GM12891 (cell line): ENCODE results near the gene COQ5.
A peak's percentile ranks its signal among the peaks of the same experiment; 100 is the strongest.
"Not testable (repeated sequence)": the region's sequence is repeated elsewhere in the genome, so short reads cannot be mapped to it uniquely, and the experiment has no call there.

ENCODE experiments used
- DNase-seq: peaks from one replicate; pipeline ENCODE4 v3.0.0; 2011; ENCODE audit warnings: low spot score; ENCODE audit not compliant: insufficient read length
- FAIRE-seq: peaks from 2 replicates; lab custom pipeline; 2011; peaks lifted over from hg19 to GRCh38; lab: Jason Lieb, UNC
- PAX5 ChIP-seq: IDR thresholded peaks from 2 replicates; pipeline ENCODE4 v1.6.1; 2011; ENCODE audit warnings: low read length, moderate library complexity, mild to moderate bottlenecking; ENCODE audit not compliant: insufficient read depth, severe bottlenecking
- POLR2A ChIP-seq: IDR thresholded peaks from 2 replicates; pipeline ENCODE4 v1.6.1; 2011; ENCODE audit warnings: low read depth, low read length, control low read depth
- POLR2AphosphoS5 ChIP-seq: IDR thresholded peaks from 2 replicates; pipeline ENCODE4 v1.6.1; 2011; ENCODE audit warnings: low read depth, low read length, control low read depth
- POU2F2 ChIP-seq: IDR thresholded peaks from 2 replicates; pipeline ENCODE4 v1.6.1; 2011; ENCODE audit warnings: low read depth, mild to moderate bottlenecking, control low read depth, low read length, moderate library complexity
- SPI1 ChIP-seq: IDR thresholded peaks from 2 replicates; pipeline ENCODE4 v1.6.1; 2011; ENCODE audit warnings: low read depth, low read length, control low read depth
- TAF1 ChIP-seq: IDR thresholded peaks from 2 replicates; pipeline ENCODE4 v1.6.1; 2011; ENCODE audit warnings: low read depth, low read length, control low read depth

The COQ5 gene

GRCh38 chr12:120488057-120488640 lies 40.8 kb downstream of the COQ5 start:
- TF ChIP-seq POU2F2 (no peak), SPI1 (no peak), POLR2A (no peak), PAX5 (no peak), POLR2AphosphoS5 (no peak), TAF1 (no peak)
- FAIRE-seq (no peak), DNase-seq (no peak)

- not testable (repeated sequence) for DNase-seq, FAIRE-seq
These were observed 41.4 kb downstream of the COQ5 start for GRCh38 chr12:120487552-120487951.

GRCh38 chr12:120485961-120486881 lies 42.7 kb downstream of the COQ5 start:
- FAIRE-seq (no peak), DNase-seq (no peak)
- TF ChIP-seq PAX5 (no peak), POLR2AphosphoS5 (no peak), TAF1 (no peak), POU2F2 (no peak), POLR2A (no peak), SPI1 (no peak)

- no peak for DNase-seq
- no peak for FAIRE-seq
- no peak for TF ChIP-seq POU2F2
- TF ChIP-seq POLR2AphosphoS5 = no peak
- no peak for TF ChIP-seq TAF1
- no peak for TF ChIP-seq POLR2A
- TF ChIP-seq SPI1 = no peak
- no peak for TF ChIP-seq PAX5
These were observed 45.3 kb downstream of the COQ5 start for GRCh38 chr12:120483621-120484020.

GRCh38 chr12:120481022-120481767 lies 47.8 kb downstream of the COQ5 start:
- FAIRE-seq (no peak), DNase-seq (no peak)
- TF ChIP-seq POLR2AphosphoS5 (no peak), TAF1 (no peak), POU2F2 (no peak), POLR2A (no peak), SPI1 (no peak), PAX5 (no peak)

GRCh38 chr12:120480211-120480610 lies 48.7 kb downstream of the COQ5 start:
- no peak for DNase-seq
- FAIRE-seq = no peak
- TF ChIP-seq POLR2AphosphoS5 (no peak), TAF1 (no peak), PAX5 (no peak), SPI1 (no peak), POU2F2 (no peak)

- FAIRE-seq = no peak
- no peak for DNase-seq
- TF ChIP-seq TAF1 = no peak
- TF ChIP-seq POU2F2 = no peak
- no peak for TF ChIP-seq POLR2A
- no peak for TF ChIP-seq POLR2AphosphoS5
- TF ChIP-seq PAX5 = no peak
- no peak for TF ChIP-seq SPI1
These were observed 49.5 kb downstream of the COQ5 start for GRCh38 chr12:120479458-120479857.

GRCh38 chr12:120475643-120476042 lies 53.3 kb downstream of the COQ5 start:
- FAIRE-seq (no peak), DNase-seq (no peak)
- TF ChIP-seq PAX5 (no peak), SPI1 (no peak), POLR2A (no peak), POU2F2 (no peak), POLR2AphosphoS5 (no peak), TAF1 (no peak)

- FAIRE-seq (no peak), DNase-seq (no peak)
- TF ChIP-seq TAF1 (no peak), PAX5 (no peak), SPI1 (peak; percentile 67)
These were observed 54.4 kb downstream of the COQ5 start for GRCh38 chr12:120474616-120474960.
